DOHH2 (cell line): ENCODE data around the gene RBPJ.

Source experiments
- H3F3A ChIP-seq: fragments of 200-600 bp; sonication (generic), shearing (Covaris generic); 2 replicates; pipeline ENCODE4 v1.6.0; 2016; ENCODE audit warnings: antibody characterized with exemption, mild to moderate bottlenecking; ENCODE audit not compliant: control insufficient read depth, insufficient read depth
- H3K27ac ChIP-seq: fragments of 200-600 bp; sonication (generic); 2 replicates; pipeline ENCODE4 v1.5.1; 2014; ENCODE audit warnings: low read depth, mild to moderate bottlenecking, low read length, moderate library complexity
- H3K27me3 ChIP-seq: fragments of 200-600 bp; sonication (generic); 2 replicates; pipeline ENCODE4 v1.6.1; 2014; ENCODE audit warnings: mild to moderate bottlenecking, low read length, mixed read lengths; ENCODE audit not compliant: control insufficient read depth
- H3K36me3 ChIP-seq: fragments of 200-600 bp; sonication (generic); 2 replicates; pipeline ENCODE4 v1.6.1; 2014; ENCODE audit warnings: mild to moderate bottlenecking, low read length, moderate library complexity, mixed read lengths; ENCODE audit not compliant: control insufficient read depth
- H3K4me1 ChIP-seq: fragments of 200-600 bp; sonication (generic); 2 replicates; pipeline ENCODE4 v1.6.1; 2014; ENCODE audit warnings: mild to moderate bottlenecking, low read length, mixed read lengths; ENCODE audit not compliant: control insufficient read depth
- H3K4me2 ChIP-seq: fragments of 200-600 bp; sonication (generic); 2 replicates; pipeline ENCODE4 v1.6.0; 2014; ENCODE audit warnings: mild to moderate bottlenecking, low read length, moderate library complexity
- H3K4me3 ChIP-seq: fragments of 200-600 bp; sonication (generic); 2 replicates; pipeline ENCODE4 v1.5.1; 2014; ENCODE audit warnings: mild to moderate bottlenecking, low read length, mixed read lengths
- H3K79me2 ChIP-seq: fragments of 200-600 bp; sonication (generic); 2 replicates; pipeline ENCODE4 v1.6.1; 2014; ENCODE audit warnings: mild to moderate bottlenecking, low read length, mixed read lengths; ENCODE audit not compliant: control insufficient read depth
- H3K9me2 ChIP-seq: fragments of 200-600 bp; sonication (generic); replicated peaks from 2 replicates; pipeline ENCODE4 v1.6.1; 2014; ENCODE audit warnings: mild to moderate bottlenecking, low read length, mixed read lengths; ENCODE audit not compliant: control insufficient read depth
- H3K9me3 ChIP-seq: fragments of 200-600 bp; sonication (generic); 2 replicates; pipeline ENCODE4 v1.6.1; 2014; ENCODE audit warnings: antibody characterized with exemption, low read length, mixed read lengths; ENCODE audit not compliant: control insufficient read depth, insufficient read depth
- H4K20me1 ChIP-seq: fragments of 200-600 bp; sonication (generic); 2 replicates; pipeline ENCODE4 v1.6.0; 2014; ENCODE audit warnings: low read depth, mild to moderate bottlenecking, antibody characterized with exemption, low read length, moderate library complexity; ENCODE audit not compliant: control insufficient read depth, insufficient read depth
- EZH2phosphoT487 ChIP-seq: fragments of 200-600 bp; sonication (generic); IDR thresholded peaks from 2 replicates; pipeline ENCODE4 v1.6.1; 2017; ENCODE audit warnings: borderline replicate concordance, mild to moderate bottlenecking, antibody characterized with exemption, low read length, moderate library complexity, mixed read lengths
- TF ChIP-seq, protein P1 (sequence below): fragments of 200-600 bp; sonication (generic); IDR thresholded peaks from one replicate; pipeline ENCODE4 v1.5.1; 2014; ENCODE audit warnings: antibody characterized with exemption, mild to moderate bottlenecking, low read depth, low read length; ENCODE audit not compliant: poor library complexity, severe bottlenecking

Gene RBPJ

GRCh38 chr4:26302031-26302899, 18.5 kb upstream of the RBPJ start:
- H3K27me3 ChIP-seq, result peaks cover 10% of the 10 kb centered on the region; the same call in 1 of the 2 replicates
- TF ChIP-seq, protein P1, sequence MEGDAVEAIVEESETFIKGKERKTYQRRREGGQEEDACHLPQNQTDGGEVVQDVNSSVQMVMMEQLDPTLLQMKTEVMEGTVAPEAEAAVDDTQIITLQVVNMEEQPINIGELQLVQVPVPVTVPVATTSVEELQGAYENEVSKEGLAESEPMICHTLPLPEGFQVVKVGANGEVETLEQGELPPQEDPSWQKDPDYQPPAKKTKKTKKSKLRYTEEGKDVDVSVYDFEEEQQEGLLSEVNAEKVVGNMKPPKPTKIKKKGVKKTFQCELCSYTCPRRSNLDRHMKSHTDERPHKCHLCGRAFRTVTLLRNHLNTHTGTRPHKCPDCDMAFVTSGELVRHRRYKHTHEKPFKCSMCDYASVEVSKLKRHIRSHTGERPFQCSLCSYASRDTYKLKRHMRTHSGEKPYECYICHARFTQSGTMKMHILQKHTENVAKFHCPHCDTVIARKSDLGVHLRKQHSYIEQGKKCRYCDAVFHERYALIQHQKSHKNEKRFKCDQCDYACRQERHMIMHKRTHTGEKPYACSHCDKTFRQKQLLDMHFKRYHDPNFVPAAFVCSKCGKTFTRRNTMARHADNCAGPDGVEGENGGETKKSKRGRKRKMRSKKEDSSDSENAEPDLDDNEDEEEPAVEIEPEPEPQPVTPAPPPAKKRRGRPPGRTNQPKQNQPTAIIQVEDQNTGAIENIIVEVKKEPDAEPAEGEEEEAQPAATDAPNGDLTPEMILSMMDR, result no peak
- TF ChIP-seq EZH2phosphoT487, result no peak
- H4K20me1 ChIP-seq, result no peaks in the 10 kb centered on the region
- H3F3A ChIP-seq, result no peaks in the 10 kb centered on the region
- no peaks in the 10 kb centered on the region for H3K4me1 ChIP-seq
- H3K36me3 ChIP-seq, result no peaks in the 10 kb centered on the region
- no peaks in the 10 kb centered on the region for H3K9me2 ChIP-seq
- H3K4me2 ChIP-seq, result no peak overlapping the region
- no peaks in the 10 kb centered on the region for H3K9me3 ChIP-seq
- H3K4me3 ChIP-seq, result no peak overlapping the region
- H3K79me2 ChIP-seq, result no peaks in the 10 kb centered on the region
- no peak overlapping the region for H3K27ac ChIP-seq

GRCh38 chr4:26303008-26303407, 17.8 kb upstream of the RBPJ start:
- Histone ChIP-seq H3K4me1 (no peaks in the 10 kb centered on the region), H3K4me2 (no peak overlapping the region), H3K4me3 (no peak overlapping the region), H3K79me2 (no peaks in the 10 kb centered on the region), H3F3A (no peaks in the 10 kb centered on the region), H3K9me3 (no peaks in the 10 kb centered on the region), H3K27ac (no peak overlapping the region), H4K20me1 (no peaks in the 10 kb centered on the region), H3K27me3 (peaks cover 10% of the 10 kb centered on the region; the same call in 1 of the 2 replicates), H3K9me2 (no peaks in the 10 kb centered on the region), H3K36me3 (no peaks in the 10 kb centered on the region)
- TF ChIP-seq EZH2phosphoT487, result no peak
- TF ChIP-seq, protein P1, result no peak

DNA sequence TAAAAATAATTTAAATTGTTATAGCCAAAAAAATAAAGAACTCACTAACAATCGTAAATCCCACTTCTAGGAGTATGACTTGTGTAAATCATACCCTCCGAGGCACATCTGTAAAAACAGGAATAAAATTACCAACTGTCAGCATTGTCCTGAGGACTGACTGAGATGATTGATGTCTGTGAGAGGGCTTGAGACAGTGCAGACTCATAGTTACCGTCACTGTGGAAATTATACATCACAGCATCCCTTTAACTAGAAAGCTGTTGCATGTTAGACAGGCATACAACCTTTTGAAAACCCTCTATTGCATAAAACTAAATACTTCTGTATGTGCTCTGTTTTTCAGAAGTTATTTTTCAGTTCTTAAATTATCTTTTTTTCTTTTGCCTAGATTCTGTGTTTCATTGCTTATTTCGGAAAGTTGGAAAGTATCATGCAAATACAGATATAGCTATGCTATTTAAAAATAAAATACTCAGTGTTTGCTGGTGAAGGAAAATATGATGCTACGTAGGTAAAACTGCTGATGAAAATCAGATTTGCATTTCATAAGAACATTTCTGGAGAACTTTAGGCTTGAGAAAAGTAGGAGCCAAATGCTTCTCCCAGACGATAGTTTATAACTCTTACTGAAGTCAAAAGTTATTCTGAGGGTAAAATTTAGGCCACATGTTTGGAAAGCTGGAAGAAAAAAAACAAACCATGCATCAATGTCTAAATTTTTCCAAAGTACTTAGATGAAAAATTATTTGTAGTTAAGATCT, 13.6 kb upstream of the RBPJ start:
- Histone ChIP-seq H3K4me3 (no peak overlapping the region), H3K27ac (no peak overlapping the region), H3K36me3 (no peaks in the 10 kb centered on the region), H3K9me2 (no peaks in the 10 kb centered on the region), H3F3A (0 out of 2 replicates have a peak, but pooled peaks cover 5% of the 10 kb centered on the region), H4K20me1 (no peaks in the 10 kb centered on the region), H3K4me2 (no peak overlapping the region), H3K9me3 (no peaks in the 10 kb centered on the region), H3K79me2 (no peaks in the 10 kb centered on the region), H3K4me1 (peaks cover 12% of the 10 kb centered on the region), H3K27me3 (no peaks in the 10 kb centered on the region)
- TF ChIP-seq, protein P1, result no peak
- no peak for TF ChIP-seq EZH2phosphoT487
